Activated effector memory CD4-positive, alpha-beta T cell treated with Interleukin-2 at 50 U/mL for 16 hours (primary cell): ENCODE measurements around the gene MRPS2.
"Not testable (repeated sequence)": the region's sequence is repeated elsewhere in the genome, so short reads cannot be mapped to it uniquely, and the experiment has no call there.

Source experiments
- DNase-seq: peaks from one replicate; pipeline ENCODE4 v3.0.0-alpha.2; 2020

The MRPS2 gene

GRCh38 chr9:135534826-135535225 lies 34.3 kb downstream of the MRPS2 start:
- DNase-seq: not testable (repeated sequence)

DNA sequence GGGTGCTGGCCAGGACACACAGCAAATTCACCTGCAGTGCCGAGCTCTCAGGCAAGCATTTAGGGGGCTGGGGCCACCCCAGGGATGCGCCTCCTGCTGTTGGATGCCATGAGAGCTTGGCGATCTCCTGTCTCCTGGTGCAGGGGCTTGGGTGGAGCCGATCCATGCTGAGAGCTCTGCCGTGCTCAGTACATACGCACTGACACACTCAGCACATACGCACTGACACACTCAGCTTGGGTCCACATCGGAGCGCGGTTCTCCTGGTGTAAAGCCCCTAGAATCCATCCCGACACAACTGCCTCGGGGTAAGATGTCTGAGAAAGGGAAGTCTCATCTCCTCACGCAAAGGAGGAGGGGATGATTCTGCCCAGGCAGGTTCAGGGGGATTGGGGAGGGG lies 35.1 kb downstream of the MRPS2 start:
- not testable (repeated sequence) for DNase-seq

DNA sequence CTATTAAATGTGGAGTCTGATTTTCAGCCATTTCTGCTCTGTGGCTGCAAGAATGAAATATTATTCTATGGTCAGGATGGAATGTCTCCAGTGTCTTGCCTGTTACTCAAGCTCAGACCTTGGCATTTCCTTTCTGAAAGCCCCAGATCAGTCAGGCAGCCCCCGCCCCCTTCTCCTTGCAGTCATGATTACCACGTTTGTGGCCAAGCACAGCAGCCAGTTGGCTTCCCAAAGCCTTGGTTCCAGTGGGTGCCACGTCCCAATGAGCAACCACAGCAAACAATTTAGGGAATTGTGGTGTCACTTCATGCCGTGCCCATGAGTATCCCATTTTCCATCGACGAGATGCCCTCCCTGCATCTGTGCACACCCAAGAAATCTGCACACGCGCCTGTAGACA lies 35.7 kb downstream of the MRPS2 start:
- DNase-seq: no peak

GRCh38 chr9:135543262-135543894 lies 42.9 kb downstream of the MRPS2 start:
- not testable (repeated sequence) for DNase-seq

DNA sequence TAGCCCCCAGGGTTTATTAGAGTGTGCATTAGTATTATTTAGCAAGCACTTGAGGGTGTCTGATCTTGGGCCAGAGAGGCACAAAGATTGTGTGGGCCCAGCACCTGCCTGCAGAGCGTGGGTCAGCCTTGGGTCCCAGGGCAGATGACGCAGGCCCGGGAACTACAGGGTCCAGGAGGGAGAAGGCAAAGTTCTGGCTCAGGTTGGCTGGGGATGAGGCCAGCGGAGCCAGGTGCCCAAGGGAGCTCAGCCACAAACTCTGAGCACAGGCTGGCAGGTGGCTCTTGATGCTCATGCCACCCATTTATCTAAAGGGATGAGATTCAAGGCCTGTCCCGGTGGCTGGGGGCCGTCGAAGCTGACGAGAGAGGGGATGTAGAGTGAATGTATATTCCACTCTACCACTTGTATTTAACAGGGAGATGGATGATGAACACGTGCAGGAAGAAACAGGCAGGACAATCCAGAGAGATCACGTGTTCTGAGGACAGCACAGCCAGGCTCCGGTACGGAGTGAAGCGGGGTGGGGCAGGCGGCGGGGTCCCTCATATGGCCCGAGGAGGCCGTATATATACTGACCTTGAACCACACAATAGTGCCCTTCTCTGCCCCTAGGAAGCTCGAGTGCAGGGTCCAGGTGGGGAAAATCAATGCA lies 44.6 kb downstream of the MRPS2 start:
- no peak for DNase-seq

DNA sequence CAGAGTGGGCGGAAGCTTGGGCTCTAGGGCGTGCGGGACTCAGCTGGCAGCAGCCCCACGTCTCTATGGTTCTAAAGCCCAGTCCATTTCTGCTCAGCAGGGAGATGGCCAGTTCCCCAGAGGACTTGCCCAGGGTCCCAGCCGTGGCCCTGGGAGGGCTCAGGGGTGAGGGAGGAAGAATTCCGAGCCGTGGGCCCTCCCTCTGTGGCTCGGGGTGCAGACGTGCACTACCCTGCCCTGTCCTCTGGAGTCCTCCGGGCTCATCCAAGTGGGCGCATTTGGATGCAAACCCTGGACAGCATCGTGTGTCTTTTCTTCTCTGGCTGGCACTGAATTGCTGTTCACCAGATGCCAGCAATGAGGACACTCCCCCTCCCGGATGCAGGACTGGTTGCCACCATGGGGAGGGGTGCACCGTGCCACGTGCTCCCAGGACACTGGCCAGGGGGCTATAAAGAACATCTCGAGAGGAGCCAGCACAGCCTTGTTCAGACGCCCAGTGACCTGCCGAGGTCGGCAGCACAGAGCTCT lies 45.2 kb downstream of the MRPS2 start, which contains the start of gene OBP2A:
Gene OBP2A (plus strand): TSS at position 481 of the 531 bp plus-strand sequence. CDS start 55 bp downstream, outside the sequence.
- not testable (repeated sequence) for DNase-seq

DNA sequence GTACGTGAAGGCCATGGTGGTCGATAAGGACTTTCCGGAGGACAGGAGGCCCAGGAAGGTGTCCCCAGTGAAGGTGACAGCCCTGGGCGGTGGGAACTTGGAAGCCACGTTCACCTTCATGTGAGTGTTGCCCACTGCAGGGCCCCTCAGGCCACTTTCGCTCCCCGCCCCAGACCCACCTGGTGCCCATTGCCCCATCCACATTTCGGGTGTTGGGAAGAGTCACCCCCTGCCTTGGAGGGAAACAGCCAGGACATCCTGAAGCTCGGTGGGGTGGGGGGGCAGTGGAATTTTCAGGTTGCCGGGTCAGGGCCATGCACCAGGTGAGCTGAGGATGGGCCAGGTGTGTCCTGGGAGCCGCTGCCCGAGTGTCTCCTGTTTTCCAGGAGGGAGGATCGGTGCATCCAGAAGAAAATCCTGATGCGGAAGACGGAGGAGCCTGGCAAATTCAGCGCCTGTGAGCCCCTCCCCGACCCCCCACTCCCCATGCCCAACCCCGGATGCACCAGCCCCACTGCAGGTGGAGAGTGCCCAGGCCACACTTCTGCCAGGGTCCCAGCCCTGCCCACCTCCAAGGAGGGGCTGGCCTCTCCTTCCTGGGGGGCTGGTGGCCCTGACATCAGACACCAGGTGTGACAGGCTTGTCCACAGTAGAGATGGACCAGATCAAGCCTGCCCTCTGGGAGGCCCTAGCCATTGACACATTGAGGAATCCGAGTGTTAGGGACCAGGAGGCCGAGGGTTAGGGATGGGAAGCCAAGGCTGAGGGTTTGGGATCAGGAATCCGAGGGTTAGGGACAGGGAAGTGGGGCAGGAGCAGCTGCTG lies 46.5 kb downstream of the MRPS2 start:
- not testable (repeated sequence) for DNase-seq

DNA sequence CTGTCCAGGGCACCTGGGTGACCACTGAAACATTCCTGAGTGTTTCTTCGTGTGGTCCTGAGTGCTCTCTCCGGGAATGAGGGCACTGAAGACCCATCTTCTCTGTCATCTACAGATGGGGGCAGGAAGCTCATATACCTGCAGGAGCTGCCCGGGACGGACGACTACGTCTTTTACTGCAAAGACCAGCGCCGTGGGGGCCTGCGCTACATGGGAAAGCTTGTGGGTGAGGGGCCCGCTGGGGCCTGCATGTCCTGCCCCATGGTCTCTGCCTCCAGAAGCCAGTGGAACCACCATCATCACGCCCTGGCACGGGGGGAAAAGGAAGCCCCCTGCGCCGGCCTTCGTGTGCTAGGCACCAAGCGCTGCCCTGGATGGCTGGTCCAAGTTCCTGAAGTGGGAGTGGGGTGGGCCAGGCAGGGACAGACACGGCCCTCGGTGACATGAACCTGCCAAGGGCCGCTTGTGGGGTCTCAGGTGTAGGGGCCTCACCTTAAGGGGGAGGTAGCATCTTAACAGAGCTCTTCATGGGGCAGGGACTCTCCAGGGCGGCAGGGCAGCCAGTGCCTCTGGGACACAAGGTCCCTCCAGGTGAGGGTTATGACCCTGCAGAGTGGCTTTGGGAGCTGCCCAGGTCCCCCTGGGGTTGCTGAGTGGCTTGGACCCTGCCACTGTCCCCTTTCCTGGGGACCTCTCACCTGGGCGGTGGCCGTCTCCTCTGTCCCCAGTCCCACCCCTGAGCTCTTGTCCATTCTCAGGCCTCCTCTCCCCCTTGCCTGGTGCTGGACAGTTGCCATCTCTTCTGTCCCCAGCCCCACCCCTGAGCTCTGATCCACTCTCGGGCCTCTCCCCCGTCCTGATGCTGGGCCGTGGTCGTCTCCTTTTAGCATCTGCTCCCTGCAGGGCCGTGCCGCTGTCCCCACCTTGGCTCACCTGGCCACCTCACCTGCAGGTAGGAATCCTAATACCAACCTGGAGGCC lies 47.6 kb downstream of the MRPS2 start:
- no peak for DNase-seq

DNA sequence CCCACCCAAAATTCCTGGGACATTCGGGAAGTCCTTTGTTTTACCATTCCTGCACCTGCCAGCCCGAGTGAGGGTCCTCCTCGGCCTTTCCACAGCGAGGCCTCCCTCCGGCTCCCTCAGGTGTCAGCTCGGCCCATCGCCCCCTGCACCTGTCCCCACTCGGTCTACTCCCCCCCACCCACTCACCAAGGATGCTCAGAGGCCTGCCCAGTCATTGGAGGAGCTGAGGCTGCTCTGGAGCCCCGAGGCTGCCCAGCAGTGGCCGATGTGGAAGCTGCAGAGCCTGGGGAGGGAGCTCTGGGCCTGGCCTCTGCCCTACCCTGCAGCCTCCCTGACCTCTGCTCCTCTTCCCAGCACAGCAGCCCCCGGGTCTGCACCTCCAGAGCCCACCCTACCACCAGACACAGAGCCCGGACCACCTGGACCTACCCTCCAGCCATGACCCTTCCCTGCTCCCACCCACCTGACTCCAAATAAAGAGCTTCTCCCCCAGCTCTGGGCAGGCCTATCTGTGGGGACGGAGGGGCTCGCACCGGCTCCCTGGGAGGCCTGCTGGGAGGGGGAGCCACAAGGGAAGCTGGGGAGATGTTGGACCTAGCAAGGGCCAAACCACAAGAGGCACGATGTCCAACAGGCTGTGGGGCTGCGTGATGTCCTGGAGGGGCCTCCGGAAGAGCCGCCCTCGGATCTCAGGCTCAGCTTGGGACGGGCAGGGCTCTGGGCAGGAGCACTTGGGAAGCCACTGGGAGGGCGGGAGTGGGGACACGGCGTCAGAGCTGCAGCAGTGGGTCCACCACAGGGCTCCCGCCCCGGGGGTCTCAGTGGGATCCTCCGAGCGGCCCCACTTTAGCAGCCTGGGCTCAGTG lies 49.2 kb downstream of the MRPS2 start:
- not testable (repeated sequence) for DNase-seq

DNA sequence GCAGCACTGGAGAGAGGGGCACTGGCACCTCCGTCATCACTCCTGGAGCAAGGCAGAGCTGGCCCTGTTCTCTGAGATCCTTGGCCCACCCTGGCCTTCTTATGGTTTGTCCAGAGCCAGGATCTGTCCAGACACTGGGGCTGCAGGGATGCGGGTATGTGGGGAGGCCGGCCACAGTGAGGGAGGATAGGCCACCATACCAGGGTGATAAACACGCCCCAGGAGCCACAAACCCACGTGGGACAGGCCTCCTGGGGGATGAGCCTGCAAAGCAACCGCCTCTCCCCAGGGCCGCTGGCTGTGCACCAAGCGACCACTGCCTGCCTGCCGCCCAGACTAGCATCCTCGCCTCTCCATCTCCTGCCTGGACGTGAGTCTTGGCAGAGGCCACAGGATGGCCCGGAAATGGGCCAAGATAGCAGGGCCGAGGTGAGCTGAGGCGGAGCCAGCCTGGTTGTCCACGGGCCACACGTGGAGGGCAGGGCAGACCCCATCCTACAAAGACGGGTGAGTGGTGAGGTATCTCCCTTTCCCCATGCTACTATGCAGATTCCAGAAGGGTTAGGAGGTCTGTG lies 49.9 kb downstream of the MRPS2 start:
- DNase-seq: no peak

GRCh38 chr9:135551031-135551430 lies 50.5 kb downstream of the MRPS2 start:
- DNase-seq: no peak

GRCh38 chr9:135551456-135551855 lies 51.0 kb downstream of the MRPS2 start:
- DNase-seq: no peak

DNA sequence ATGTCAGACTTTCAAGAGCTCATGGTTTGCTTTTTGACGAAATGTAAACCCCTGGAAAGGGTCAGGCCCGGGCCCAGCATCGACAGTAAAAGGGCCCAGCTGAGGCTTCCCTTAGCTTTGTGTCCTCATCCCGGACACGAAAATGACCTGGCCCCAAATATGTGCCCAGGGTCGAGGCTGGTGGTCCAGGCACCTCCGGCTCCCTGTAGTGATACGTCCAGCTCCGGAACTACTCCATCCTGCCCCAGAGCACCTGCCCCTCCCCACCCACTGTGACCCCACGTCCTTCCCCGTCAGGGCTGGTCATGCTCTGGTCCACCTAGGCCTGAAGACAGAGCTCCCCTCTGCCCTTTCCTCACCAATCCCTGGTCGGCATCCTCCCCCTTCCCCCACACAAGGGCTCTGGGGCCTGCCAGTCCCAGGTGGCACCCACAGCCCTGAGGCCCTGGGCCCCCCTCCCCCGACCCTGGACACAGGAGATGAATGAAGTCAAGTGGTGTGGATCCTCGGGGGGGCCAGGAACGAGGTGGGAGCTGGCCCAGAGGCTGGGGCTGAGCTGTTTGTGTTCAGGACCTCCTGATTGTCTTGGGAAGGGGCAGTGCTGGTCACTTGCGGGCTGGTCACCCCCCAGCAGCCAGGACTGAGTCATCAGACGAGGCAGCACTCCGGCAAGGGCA lies 51.7 kb downstream of the MRPS2 start:
- no peak for DNase-seq

DNA sequence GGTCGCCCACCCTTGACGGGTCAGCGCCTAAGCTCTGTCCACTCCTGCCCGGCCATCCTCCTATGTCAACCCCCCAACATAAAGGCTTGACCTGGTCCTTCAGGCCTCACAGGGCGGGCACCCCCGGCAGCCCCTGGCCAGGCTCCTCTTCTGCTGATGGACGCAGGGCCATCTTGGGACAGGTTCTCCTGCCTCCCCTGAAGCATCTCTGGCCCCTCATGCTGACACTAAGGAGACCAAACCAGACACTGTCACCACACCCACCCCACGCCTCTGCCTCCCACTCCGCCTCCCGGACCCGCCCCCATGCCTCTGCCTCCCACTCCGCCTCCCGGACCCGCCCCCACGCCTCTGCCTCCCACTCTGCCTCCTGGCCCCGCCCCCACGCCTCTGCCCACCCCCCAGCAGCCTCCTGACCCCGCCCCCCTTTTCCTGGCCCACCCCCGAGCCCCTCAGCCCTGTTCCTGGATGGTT lies 52.3 kb downstream of the MRPS2 start:
- no peak for DNase-seq
